ENCODE results near the gene COL2A1. TPM values are rescaled to one million over a fixed set of nuclear protein-coding genes. Genes with fewer than 3 reads are reported as not detected.

Gene COL2A1
- total RNA-seq, 4 donors from 2014 or later = 0.15 to 1.9 TPM; not detected in 2

DNA sequence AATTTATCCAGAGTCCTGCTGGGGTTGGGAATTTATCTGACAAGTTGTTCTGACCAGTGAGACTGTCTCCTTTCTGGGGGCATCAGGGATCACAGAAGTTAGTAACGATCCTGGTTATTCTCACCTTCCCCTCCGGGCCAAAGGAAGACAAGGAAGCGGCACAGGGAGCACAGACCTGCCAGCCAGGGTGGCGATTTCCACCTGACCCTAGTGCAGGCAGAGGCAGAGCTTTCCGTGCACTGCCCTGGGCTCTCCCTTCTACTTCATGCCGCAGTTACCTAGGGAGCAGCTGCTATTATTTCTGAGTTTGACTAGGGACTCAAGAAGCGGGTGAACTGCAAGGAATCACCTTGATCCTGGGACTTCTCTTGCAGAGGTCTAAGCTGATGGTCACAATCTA is 33.4 kb downstream of the COL2A1 start:
- H3K27ac ChIP-seq = no peak overlapping the region
- no peak overlapping the region for H3K4me3 ChIP-seq
- intact Hi-C loops (cut with DNase I; ENCODE audit: low total_unique reads) = no loop called here
- no peaks in the 10 kb centered on the region for H3K9me3 ChIP-seq
- H3K4me1 ChIP-seq = no peaks in the 10 kb centered on the region
- TF ChIP-seq, protein P1, sequence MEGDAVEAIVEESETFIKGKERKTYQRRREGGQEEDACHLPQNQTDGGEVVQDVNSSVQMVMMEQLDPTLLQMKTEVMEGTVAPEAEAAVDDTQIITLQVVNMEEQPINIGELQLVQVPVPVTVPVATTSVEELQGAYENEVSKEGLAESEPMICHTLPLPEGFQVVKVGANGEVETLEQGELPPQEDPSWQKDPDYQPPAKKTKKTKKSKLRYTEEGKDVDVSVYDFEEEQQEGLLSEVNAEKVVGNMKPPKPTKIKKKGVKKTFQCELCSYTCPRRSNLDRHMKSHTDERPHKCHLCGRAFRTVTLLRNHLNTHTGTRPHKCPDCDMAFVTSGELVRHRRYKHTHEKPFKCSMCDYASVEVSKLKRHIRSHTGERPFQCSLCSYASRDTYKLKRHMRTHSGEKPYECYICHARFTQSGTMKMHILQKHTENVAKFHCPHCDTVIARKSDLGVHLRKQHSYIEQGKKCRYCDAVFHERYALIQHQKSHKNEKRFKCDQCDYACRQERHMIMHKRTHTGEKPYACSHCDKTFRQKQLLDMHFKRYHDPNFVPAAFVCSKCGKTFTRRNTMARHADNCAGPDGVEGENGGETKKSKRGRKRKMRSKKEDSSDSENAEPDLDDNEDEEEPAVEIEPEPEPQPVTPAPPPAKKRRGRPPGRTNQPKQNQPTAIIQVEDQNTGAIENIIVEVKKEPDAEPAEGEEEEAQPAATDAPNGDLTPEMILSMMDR (IDR thresholded peaks at IDR 0.05) = no peak
- no peak for TF ChIP-seq POLR2A (IDR thresholded peaks at IDR 0.05)
- no peaks in the 10 kb centered on the region for H3K36me3 ChIP-seq
- no peak for DNase-seq
- H3K27me3 ChIP-seq = no peaks in the 10 kb centered on the region

DNA sequence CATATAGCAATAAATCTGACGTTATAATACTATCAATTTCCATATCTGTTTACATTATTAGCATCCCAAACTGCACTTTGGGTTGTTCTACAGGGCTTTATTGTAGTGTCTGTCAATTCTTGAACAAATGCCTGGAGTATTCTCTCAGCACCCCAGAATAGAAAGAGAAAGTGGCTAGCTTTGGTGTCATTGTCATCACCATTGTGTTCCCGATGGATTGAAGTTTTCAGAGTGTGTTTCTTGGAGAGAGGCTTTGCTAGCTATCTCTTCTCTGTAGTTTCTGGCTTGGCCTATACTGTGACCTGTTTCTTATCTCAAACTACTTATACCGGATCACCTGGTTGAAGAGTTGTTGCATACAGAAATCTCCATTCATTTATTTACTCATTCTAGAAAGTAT is 34.4 kb downstream of the COL2A1 start:
- no peak for DNase-seq
- no peak overlapping the region for H3K27ac ChIP-seq
- no peaks in the 10 kb centered on the region for H3K9me3 ChIP-seq
- H3K4me1 ChIP-seq = no peaks in the 10 kb centered on the region
- no peaks in the 10 kb centered on the region for H3K36me3 ChIP-seq
- H3K27me3 ChIP-seq = no peaks in the 10 kb centered on the region
- intact Hi-C loops (cut with DNase I; ENCODE audit: low total_unique reads) = no loop called here
- TF ChIP-seq, protein P1 (IDR thresholded peaks at IDR 0.05) = no peak
- no peak for TF ChIP-seq POLR2A (IDR thresholded peaks at IDR 0.05)
- no peak overlapping the region for H3K4me3 ChIP-seq

DNA sequence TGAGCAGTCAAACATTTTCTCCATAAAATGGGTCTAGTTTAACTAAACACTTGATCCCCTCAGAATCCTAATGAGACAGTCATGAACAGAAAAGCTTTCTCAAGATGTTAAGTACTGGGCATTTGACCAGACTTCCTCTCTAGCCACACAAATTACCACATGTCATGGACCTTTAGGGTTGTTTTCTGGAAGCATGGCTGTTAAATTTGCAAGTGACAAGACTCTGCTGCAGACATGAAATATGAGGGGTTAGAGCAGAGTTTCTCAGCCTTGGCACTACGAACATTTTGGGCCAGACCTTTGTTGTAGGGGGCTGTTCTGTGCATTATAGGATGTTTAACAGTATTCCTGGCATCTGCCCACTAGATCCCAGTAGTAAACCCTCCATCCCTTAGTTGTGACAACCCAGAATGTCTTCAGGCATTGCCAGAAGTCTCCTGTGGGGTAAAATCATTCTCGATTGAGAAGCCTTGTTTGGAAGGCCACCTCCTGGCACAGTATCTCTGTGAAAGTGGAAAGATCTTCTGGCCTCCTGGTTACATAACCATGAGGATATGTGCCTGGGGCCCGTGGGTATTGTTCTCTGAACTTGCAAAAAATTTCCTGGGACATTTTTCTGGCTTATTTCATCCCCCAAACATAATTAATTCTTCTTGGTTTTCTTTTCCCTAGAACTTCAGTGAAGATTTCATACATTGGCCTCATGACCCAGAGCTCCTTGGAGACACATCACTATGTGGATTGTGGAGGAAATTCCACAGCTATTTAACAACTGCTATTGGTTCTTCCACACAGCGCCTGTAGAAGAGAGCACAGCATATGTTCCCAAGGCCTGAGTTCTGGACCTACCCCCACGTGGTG is 36.6 kb downstream of the COL2A1 start:
- Histone ChIP-seq H3K4me3 (no peak overlapping the region), H3K36me3 (no peaks in the 10 kb centered on the region), H3K9me3 (no peaks in the 10 kb centered on the region), H3K27ac (no peak overlapping the region), H3K4me1 (no peaks in the 10 kb centered on the region), H3K27me3 (no peaks in the 10 kb centered on the region)
- intact Hi-C loops (cut with DNase I; ENCODE audit: low total_unique reads) = no loop called here
- no peak for DNase-seq
- TF ChIP-seq POLR2A (IDR thresholded peaks at IDR 0.05) = no peak
- TF ChIP-seq, protein P1 (IDR thresholded peaks at IDR 0.05) = no peak

DNA sequence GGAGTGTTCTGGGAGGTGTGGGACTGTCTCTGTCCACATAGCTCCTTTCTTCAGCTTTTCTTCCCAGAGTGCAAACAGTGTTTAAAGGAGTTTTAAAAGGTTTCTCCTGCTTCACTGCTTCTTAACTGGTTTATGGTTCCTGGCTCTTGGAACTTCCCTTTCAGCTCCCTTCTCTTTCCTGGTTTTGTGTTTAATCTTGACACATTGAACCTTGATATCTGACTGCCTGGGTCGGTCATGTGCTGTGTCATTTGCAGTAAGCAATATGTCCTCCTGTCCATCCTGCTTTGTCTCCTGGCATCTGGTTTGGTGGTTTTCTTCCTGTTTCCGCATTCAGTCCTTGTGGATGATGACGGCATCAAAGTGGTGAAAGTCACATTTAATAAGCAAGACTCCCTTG is 38.7 kb downstream of the COL2A1 start:
- no peak for TF ChIP-seq POLR2A (IDR thresholded peaks at IDR 0.05)
- intact Hi-C loops (cut with DNase I; ENCODE audit: low total_unique reads) = no loop called here
- Histone ChIP-seq H3K27me3 (no peaks in the 10 kb centered on the region), H3K4me1 (no peaks in the 10 kb centered on the region), H3K4me3 (no peak overlapping the region), H3K27ac (no peak overlapping the region), H3K36me3 (no peaks in the 10 kb centered on the region), H3K9me3 (no peaks in the 10 kb centered on the region)
- DNase-seq = no peak

DNA sequence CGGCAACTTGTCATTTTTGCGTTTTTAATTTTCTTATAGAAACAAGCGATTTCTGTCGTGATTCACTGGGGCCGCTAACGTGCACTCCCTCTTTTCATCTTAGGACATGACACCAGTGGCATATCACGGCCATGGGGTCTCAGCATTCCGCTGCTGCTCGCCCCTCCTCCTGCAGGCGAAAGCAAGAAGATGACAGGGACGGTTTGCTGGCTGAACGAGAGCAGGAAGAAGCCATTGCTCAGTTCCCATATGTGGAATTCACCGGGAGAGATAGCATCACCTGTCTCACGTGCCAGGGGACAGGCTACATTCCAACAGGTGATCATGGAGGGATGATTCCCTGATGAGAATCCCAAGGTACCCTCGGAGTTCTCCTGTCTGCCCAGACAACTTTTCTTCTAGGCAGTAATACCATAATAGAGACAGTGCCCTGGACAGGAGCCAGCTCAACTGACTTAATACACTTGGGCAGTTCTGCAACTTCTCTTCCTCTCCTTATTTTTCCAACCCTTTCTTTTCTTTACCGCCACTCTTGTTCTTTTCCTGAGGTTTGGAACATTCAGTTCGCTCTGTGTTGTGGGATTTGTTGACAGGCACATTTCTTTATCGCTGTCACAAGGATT is 40.1 kb downstream of the COL2A1 start:
- peak in 1 of 2 donors; percentile 44 for DNase-seq
- no peaks in the 10 kb centered on the region for H3K9me3 ChIP-seq
- no peaks in the 10 kb centered on the region for H3K4me1 ChIP-seq
- peak overlapping the region; percentile 60 to 80 for H3K27ac ChIP-seq
- H3K27me3 ChIP-seq = no peaks in the 10 kb centered on the region
- intact Hi-C loops (cut with DNase I; ENCODE audit: low total_unique reads) = no loop called here
- no peak for TF ChIP-seq POLR2A (IDR thresholded peaks at IDR 0.05)
- TF ChIP-seq, protein P1 (IDR thresholded peaks at IDR 0.05) = no peak
- no peaks in the 10 kb centered on the region for H3K36me3 ChIP-seq
- H3K4me3 ChIP-seq = peak overlapping the region; percentile 83 to 84

Data from uterus (tissue), 4 donors.